Kidney (tissue), 14 donors: ENCODE measurements around the gene ANXA10. TPM values are rescaled to one million over a fixed set of nuclear protein-coding genes. Genes with fewer than 3 reads are reported as not detected.

Source experiments
- DNase-seq, 5 donors: peaks; one replicate each; pipeline ENCODE4 v3.0.0-alpha.2; 2013 to 2020
- FAIRE-seq: peaks from 2 replicates; lab custom pipeline; 2012; peaks lifted over from hg19 to GRCh38; lab: Jason Lieb, UNC
- H3K27ac ChIP-seq, 2 donors: one replicate each; pipeline ENCODE4 v1.7.0; 2013; ENCODE audit warnings: low read depth in 2 of 2, low read length in 2 of 2, inconsistent platforms in 1 of 2
- H3K27me3 ChIP-seq: one replicate; pipeline ENCODE4 v1.7.1; 2013; ENCODE audit warnings: low read length, inconsistent platforms; ENCODE audit not compliant: control insufficient read depth, insufficient read depth
- H3K36me3 ChIP-seq, 3 donors: one replicate each; pipeline versions ENCODE4 v1.7.0 to v1.7.1; 2013; ENCODE audit warnings: low read length in 3 of 3, control low read depth in 1 of 3, inconsistent platforms in 1 of 3; ENCODE audit not compliant: insufficient read depth in 3 of 3, control insufficient read depth in 2 of 3
- H3K4me1 ChIP-seq, 3 donors: one replicate each; pipeline versions ENCODE4 v1.7.0 to v1.7.1; 2013; ENCODE audit warnings: low read length in 3 of 3, inconsistent platforms in 1 of 3, low read depth in 1 of 3; ENCODE audit not compliant: control insufficient read depth in 2 of 3, insufficient read depth in 2 of 3
- H3K4me3 ChIP-seq, 3 donors: one replicate each; pipeline versions ENCODE4 v1.7.0 to v1.8.1; 2013; ENCODE audit warnings: low read length in 3 of 3, control low read depth in 1 of 3, inconsistent platforms in 1 of 3
- H3K9ac ChIP-seq, 3 donors: one replicate each; pipeline versions ENCODE4 v1.7.0 to v1.7.1; 2013; ENCODE audit warnings: low read length in 3 of 3, control low read depth in 1 of 3, inconsistent platforms in 1 of 3
- H3K9me3 ChIP-seq, 3 donors: one replicate each; pipeline versions ENCODE4 v1.7.0 to v1.7.1; 2013; ENCODE audit warnings: low read length in 3 of 3, control low read depth in 1 of 3, inconsistent platforms in 1 of 3; ENCODE audit not compliant: control insufficient read depth in 2 of 3, insufficient read depth in 1 of 3
- intact Hi-C: fragments of 100-400 bp; cut with DNase I; formaldehyde crosslinking; loops from one replicate; pipeline ENCODE4 v1.11.1; 2022
- polyA plus RNA-seq: library from polyadenylated mRNA; stranded (reverse); fragments of 350-450 nt; fragmentation: Illumina TruSeq; extraction: RNeasy Lipid Tissue Mini Kit (QIAGEN cat#74804); gene quantifications from one replicate; pipeline ENCODE4 v1.2.3, GENCODE V29; 2014; ENCODE audit warnings: low read depth, low replicate concordance; ENCODE audit not compliant: insufficient read depth
- total RNA-seq: library from RNA; stranded (reverse); fragmentation: NEBNext Ultra II Directional; extraction: Animal tissue kit (Norgen Biotek cat#: 25700); gene quantifications from one replicate; pipeline ENCODE4 v1.2.1, GENCODE V29; 2021
- TF ChIP-seq, protein P1 (sequence below): IDR thresholded peaks from 3 replicates; pipeline ENCODE4 v1.5.1; 2012; ENCODE audit warnings: mild to moderate bottlenecking, moderate library complexity, borderline replicate concordance; ENCODE audit not compliant: insufficient read depth; ENCODE audit errors: extremely low read depth
- donor health status: control.
- donor health status: control.
- donor health status: control.
- donor health status: control.
- donor health status: control.
- donor health status: DM: yes; HTN: yes; CAD: no.
- donor health status: Normal renal cell carcinoma (clear cell type).

Gene ANXA10
- total and polyA plus RNA-seq, 2 donors from 2014 or later: not detected

DNA sequence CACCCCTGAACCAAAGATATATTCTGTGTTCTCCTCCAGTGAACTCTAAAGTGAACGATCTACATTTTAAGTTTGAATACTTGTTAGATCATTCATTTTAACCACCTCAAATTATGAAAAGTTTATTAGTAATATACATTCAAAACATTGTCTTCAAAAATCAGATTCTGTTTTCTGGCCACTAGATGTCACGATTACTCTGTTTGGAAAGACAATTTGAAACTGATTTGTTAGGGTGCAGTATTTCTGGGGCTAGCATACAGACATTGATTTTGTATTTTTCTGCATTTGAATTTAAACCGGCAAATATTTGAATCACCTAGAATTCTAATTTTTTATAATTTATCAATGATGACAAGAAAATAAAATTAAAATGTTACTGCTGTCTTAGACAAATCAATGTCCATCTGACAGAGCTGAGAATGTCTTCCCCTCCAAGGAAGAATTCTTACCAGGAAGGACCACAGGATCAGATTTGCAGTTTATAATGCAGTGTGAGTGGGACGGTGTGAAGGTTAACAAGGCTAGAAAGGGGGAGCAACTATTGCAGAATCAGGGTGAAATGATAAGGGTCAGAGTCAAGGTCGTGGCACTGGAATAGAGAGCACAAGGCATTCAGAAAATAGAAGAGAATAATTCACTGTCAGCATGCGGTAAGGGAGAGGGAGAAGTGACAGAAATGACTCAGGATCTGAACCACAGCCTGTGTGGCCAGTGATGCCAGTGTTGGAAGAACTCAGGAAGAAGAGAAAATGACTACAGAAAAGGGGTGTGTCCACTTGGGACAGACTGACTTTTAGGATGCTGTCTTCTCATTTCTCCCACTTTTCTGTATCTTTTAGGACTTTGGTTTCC lies 91.6 kb downstream of the ANXA10 start:
- FAIRE-seq (peak; percentile 94), DNase-seq (peak in 2 of 5 donors; percentile 28 to 61)
- Histone ChIP-seq H3K4me3 (no peak overlapping the region), H3K4me1 (no peaks in the 10 kb centered on the region), H3K9ac (no peak overlapping the region), H3K9me3 (no peaks in the 10 kb centered on the region), H3K27ac (no peak overlapping the region), H3K27me3 (no peaks in the 10 kb centered on the region), H3K36me3 (no peaks in the 10 kb centered on the region)
- intact Hi-C loops: no loop called here
- TF ChIP-seq, protein P1, sequence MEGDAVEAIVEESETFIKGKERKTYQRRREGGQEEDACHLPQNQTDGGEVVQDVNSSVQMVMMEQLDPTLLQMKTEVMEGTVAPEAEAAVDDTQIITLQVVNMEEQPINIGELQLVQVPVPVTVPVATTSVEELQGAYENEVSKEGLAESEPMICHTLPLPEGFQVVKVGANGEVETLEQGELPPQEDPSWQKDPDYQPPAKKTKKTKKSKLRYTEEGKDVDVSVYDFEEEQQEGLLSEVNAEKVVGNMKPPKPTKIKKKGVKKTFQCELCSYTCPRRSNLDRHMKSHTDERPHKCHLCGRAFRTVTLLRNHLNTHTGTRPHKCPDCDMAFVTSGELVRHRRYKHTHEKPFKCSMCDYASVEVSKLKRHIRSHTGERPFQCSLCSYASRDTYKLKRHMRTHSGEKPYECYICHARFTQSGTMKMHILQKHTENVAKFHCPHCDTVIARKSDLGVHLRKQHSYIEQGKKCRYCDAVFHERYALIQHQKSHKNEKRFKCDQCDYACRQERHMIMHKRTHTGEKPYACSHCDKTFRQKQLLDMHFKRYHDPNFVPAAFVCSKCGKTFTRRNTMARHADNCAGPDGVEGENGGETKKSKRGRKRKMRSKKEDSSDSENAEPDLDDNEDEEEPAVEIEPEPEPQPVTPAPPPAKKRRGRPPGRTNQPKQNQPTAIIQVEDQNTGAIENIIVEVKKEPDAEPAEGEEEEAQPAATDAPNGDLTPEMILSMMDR: peak; percentile 30

DNA sequence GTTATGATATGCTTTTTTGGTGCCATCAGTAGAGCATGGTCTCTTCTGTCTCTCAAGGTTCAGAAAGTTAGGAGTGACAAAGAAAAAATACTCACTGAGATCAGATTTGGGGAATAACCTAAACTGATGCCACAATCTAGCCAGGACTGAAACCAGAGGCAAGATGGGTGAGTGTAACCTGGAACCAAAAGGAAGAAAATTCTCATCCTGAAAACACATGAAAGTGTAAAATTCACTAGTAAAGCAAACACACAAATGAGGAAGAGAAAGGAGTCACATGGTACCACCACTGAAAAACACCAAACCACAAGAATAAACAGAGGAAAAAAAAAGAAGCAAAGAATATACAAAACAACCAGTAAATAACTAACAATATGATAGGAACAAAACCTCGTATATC lies 96.4 kb downstream of the ANXA10 start:
- Histone ChIP-seq H3K4me1 (no peaks in the 10 kb centered on the region), H3K27me3 (no peaks in the 10 kb centered on the region), H3K36me3 (no peaks in the 10 kb centered on the region), H3K27ac (no peak overlapping the region), H3K9me3 (no peaks in the 10 kb centered on the region), H3K9ac (no peak overlapping the region), H3K4me3 (no peak overlapping the region)
- intact Hi-C loops: no loop called here
- no peak for DNase-seq
- no peak for FAIRE-seq
- TF ChIP-seq, protein P1: no peak

DNA sequence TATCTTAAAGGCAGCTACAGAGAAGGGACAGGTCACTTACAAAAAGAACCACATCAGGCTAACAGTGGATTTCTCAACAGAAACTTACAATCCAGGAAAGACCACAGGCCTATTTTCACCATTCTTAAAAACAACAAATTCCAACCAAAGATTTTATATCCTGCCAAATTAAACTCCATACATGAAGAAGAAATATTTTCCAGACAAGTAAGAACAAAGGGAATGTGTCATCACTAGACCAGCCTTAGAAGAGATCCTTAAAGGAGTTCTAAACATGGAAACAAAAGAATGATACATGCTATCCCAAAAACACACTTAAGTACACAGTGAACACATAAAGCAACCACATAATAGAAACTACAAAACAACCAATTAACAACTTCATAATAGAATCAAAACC lies 105.6 kb downstream of the ANXA10 start:
- Histone ChIP-seq H3K9ac (no peak overlapping the region), H3K27ac (no peak overlapping the region), H3K27me3 (no peaks in the 10 kb centered on the region), H3K4me1 (no peaks in the 10 kb centered on the region), H3K36me3 (no peaks in the 10 kb centered on the region), H3K4me3 (no peak overlapping the region), H3K9me3 (peaks cover 0 to 4% (median 0%) of the 10 kb centered on the region in 3 donors)
- intact Hi-C loops: no loop called here
- no peak for DNase-seq
- FAIRE-seq: no peak
- TF ChIP-seq, protein P1: no peak
